CD4-positive, alpha-beta T cell treated with Interleukin-1 beta for 1 hour (primary cell): ENCODE results near the gene KRT12.
"Not testable (repeated sequence)": the region's sequence is repeated elsewhere in the genome, so short reads cannot be mapped to it uniquely, and the experiment has no call there.

ENCODE experiments used
- DNase-seq, 2 donors: peaks; one replicate each; pipeline ENCODE4 v3.0.0-alpha.2; 2020 to 2022

KRT12 gene

GRCh38 chr17:40841246-40841645, 25.8 kb downstream of the KRT12 start:
- DNase-seq = no peak

DNA sequence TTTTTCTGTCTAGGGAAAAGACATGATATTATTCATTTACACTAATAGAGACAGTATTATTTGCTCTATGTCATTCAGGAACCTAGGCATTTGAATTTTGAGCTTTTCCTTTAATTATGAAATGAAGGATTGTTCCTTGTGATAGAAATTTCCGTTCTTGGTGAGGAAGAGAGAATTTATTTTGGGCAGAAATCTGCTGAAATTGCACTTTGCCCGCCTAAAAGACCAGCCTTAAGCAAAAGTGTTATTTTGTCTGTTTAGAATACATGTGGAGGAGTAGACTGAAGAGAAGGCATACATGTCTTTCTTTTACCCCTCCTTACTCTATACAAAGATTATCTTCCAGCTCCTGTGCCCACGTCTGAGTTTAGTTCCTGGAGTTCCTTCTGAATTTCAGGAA, 27.8 kb downstream of the KRT12 start:
- DNase-seq = no peak

DNA sequence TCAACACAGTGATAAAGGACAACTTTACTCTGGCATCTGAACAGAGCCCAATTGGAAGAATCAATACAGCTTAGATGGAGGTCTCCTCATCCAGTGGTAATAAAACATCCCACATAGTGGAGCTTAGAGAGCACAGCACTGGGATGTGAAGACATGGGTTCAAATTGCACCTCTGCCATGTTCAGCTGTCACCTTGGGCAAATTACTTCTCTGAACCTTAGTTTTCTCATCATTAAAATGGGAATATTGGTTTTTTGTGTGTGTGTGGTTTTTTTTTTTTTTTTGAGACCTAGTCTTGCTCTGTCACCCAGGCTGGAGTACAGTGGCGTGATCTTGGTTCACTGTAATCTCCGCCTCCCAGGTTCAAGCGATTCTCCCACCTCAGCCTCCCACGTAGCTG, 31.0 kb downstream of the KRT12 start:
- no peak for DNase-seq

- DNase-seq = no peak
Observed at GRCh38 chr17:40833882-40834281, 33.1 kb downstream of the KRT12 start.

DNA sequence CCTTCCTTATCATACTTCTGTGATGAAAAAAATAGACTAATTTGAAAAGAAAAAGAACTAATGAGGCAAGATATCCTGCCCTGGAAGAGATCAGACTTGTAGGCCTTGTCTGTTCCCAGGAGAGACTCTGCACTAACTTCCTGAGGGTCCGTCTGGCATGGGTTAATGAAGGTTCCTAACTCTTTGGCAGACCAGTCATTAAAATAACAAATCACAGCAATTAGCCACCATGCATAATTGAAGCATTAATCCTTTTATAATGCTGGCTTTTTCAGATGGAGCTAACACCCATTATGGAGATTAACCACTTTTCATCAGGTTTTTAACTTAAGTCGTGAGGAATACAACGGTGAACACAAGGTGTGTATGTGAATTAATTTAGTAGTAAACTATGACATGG, 34.2 kb downstream of the KRT12 start:
- DNase-seq = no peak

DNA sequence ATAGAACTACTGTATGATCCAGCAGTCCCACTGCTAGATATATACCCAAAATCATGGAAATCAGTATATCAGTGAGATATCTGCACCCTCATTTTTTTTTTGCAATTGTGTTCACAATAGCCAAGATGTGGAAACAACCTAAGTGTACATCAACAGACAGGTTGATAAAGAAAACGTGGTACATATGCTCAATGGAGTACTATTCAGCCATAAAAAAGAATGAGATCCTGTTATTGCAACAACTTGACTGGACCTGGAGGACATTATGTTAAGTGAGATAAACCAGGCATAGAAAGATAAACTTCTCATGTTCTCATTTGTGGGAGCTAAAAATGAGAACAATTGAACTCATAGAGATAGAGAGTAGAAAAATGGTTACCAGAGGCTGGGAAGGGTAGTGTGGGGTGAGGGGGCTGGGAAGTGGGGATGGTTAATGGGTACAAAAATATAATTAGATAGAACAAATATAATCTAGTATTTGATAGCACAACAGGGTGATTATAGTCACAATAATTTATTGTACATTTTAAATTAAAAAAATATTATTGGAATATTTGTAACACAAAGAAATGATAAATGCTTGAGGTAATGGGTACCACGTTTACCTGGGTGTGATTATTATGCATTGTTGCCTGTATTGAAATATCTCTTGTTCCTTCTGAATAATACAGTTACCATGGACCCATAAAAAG, 36.8 kb downstream of the KRT12 start:
- DNase-seq = no peak

GRCh38 chr17:40828454-40829044, 38.5 kb downstream of the KRT12 start:
- no peak for DNase-seq

GRCh38 chr17:40827746-40828453, 39.1 kb downstream of the KRT12 start:
- DNase-seq = no peak

GRCh38 chr17:40825599-40825998, 41.4 kb downstream of the KRT12 start:
- DNase-seq = no peak

DNA sequence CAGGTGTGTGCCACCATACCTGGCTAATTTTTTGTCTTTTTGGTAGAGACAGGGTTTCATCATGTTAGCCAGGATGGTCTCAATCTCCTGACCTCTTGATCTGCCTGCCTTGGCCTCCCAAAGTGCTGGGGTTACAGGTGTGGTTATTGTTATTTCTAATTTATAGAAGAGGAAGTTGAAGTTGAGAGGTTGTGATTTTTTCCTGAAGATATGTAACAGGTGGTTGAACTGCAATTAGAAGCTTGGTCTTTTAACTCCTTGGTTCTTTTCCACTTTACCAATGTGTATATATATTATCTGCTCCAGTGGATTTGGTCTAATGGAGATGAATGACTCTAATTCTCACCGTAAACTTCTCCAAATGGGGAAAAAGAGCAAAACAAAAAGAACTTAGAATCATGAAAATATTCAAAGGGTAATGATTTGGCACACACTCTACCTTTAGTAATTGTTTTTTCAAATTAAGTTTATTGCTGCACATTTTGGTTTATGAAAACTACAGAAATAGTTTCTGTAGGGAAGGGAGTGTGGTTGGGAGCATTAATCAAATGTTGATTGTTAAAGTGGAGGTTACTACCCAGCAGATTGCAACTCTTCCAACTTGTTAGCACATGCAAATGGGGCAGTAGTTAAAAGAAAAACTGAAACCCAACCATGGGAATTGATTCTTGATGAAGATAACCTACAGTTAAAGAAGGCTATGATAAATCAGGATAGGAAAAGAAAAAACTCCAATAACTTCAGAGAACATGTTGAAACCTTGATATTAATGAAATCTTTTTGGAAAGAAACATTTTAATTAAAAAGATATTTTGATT, 42.8 kb downstream of the KRT12 start:
- no peak for DNase-seq

- no peak for DNase-seq
Observed at GRCh38 chr17:40822132-40822812, 44.8 kb downstream of the KRT12 start, which contains the start of gene KRT10. TSS of gene KRT10 (minus strand) at chr17:40822614. CDS start at chr17:40822585, 29 bp downstream.

GRCh38 chr17:40821536-40821935, 45.5 kb downstream of the KRT12 start:
- DNase-seq = no peak

- no peak for DNase-seq
Observed at GRCh38 chr17:40820228-40820838, 46.7 kb downstream of the KRT12 start.

DNA sequence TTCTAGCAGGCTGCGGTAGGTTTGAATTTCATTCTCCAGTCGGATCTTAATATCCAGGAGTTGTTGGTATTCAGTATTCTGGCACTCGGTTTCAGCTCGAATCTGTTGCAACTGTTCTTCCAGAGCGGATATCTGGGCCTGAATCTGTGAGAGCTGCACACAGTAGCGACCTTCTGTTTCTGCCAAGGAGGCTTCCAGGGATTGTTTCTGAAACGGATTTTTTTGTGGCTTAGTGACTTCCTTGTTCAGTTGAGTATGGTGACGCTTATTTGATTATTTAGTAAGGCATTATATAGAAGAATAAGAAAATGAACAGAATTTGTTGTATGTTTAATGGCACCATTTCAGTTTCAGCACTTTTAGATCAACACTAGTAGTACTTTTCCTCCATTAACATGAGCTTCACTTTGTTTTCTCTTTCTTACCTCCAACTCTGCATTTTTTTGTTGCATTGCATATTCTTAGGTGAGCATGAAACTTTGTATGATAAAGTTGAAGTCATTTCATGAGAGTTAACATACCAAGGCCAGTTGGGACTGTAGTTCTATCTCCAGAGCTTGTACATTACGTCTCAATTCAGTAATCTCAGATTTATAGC, 47.4 kb downstream of the KRT12 start:
- DNase-seq = no peak

DNA sequence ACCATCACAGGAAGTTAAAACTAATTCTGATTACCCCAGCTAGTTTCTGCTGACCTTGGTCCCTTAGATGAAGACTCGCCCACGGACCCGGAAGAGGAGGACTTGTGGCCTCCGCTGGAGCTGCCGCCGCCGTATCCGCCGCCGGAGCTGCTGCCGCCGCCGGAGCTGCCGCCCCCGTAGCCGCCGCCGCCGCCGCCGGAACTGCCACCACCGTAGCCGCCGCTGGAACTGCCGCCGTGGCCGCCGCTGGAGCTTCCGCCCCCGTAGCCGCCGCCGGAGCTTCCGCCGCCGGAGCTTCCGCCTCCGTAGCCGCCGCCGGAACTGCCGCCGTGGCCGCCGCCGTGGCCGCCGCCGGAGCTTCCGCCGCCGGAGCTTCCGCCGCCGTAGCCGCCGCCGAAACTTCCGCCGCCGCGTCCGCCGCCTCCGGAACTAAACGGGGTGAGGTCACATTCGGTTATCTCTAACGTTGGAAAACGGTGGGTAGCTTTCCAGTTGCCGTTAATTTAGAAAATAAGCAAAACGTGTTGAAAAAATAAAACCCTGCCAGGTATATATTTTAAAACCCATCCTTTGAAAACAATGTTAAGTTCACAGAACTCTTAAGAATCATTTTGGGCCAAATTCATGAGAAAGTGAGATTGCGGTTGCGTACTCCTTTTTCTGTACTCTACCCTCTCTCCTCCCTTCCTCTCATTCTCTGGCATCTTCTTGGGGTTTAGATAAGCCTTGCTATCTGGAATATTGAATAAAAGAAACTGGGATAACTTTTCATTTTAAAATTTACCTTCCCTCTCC, 48.1 kb downstream of the KRT12 start:
- peak; percentile 87 to 89 for DNase-seq

DNA sequence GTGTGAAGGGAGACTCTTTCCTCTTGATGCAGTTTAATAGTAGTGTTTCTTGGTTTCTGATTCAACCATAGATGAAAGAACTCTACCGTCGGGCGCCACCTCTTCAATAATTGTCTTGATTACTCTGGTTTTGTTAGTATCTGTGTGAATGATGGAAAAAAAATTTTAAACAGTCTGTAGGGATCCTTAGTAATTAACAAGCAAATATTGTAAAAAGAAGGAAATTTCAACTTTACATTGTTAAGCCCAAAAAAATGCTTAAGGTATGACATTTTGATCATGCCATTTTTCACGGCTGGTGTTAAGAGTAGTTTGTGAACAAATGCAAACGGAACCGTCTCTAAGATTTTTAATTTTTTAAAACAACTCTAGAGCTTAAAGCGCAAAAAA, 48.7 kb downstream of the KRT12 start:
- no peak for DNase-seq

- DNase-seq = no peak
Observed at GRCh38 chr17:40817103-40817682, 49.8 kb downstream of the KRT12 start.

DNA sequence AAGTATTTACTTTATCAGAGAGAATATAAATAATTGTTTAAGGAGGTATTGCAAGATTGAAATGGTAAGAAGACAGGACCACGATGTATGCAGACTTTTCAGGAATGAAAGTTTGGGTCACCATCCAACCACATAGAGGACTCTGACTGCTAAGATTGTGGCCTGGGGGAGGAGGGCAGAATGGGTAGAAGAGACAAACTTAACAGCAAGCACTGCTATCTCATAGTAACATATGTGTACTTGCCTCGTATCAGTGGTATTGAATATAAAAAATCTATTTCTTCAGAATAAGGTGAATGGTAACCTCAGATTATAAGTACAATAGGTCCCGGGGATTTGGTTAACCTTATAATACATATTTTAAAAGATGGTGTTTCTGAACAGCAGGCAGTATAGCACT, 50.5 kb downstream of the KRT12 start:
- DNase-seq = no peak

GRCh38 chr17:40815381-40815780, 51.6 kb downstream of the KRT12 start:
- DNase-seq = no peak

DNA sequence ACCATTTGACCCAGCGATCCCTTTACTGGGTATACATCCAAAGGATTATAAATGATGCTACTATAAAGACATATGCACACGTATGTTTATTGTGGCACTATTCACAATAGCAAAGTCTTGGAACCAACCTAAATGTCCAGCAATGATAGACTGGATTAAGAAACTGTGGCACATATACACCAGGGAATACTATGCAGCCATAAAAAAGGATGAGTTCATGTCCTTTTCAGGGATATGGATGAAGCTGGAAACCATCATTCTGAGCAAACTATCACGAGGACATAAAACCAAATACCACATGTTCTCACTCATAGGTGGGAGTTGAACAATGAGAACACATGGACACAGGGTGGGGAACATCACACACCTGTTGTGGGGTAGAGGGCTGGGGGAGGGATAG, 52.4 kb downstream of the KRT12 start:
- not testable (repeated sequence) for DNase-seq

GRCh38 chr17:40813804-40814203, 53.2 kb downstream of the KRT12 start:
- DNase-seq = no peak
